HepG2 (cell line): ENCODE results near the gene C1QTNF6. TPM values are rescaled to one million over a fixed set of nuclear protein-coding genes. Genes with fewer than 3 reads are reported as not detected.
A peak's percentile ranks its signal among the peaks of the same experiment; 100 is the strongest.

Experiments
- ADNP ChIP-seq: sonication (generic); formaldehyde crosslinking; IDR thresholded peaks from 2 replicates; pipeline ENCODE4 v1.4.0; 2020; ENCODE audit warnings: missing genetic modification reagents
- BRCA1 ChIP-seq: sonication (generic); formaldehyde crosslinking; IDR thresholded peaks from 2 replicates; pipeline ENCODE4 v1.4.0; 2020; ENCODE audit warnings: missing genetic modification reagents
- CBFB ChIP-seq: sonication (generic); formaldehyde crosslinking; IDR thresholded peaks from 2 replicates; pipeline ENCODE4 v1.4.0; 2020; ENCODE audit warnings: missing genetic modification reagents
- GATA4 ChIP-seq: sonication (generic); IDR thresholded peaks from 2 replicates; pipeline ENCODE4 v1.6.1; 2016; ENCODE audit warnings: antibody characterized with exemption, low read depth, borderline replicate concordance
- MAF1 ChIP-seq: sonication (generic); formaldehyde crosslinking; IDR thresholded peaks from 2 replicates; pipeline ENCODE4 v1.5.0; 2020; ENCODE audit warnings: missing genetic modification reagents, borderline replicate concordance
- PHF20 ChIP-seq: sonication (generic); formaldehyde crosslinking; IDR thresholded peaks from 2 replicates; pipeline ENCODE4 v1.5.0; 2020; ENCODE audit warnings: mild to moderate bottlenecking, missing genetic modification reagents
- POLR2A ChIP-seq, 2 experiments: IDR thresholded peaks; 2 replicates each; pipeline ENCODE4 v1.6.1; 2011; ENCODE audit warnings: low read depth in 2 of 2, low read length in 2 of 2, mild to moderate bottlenecking in 1 of 2, moderate library complexity in 1 of 2; ENCODE audit not compliant: insufficient read depth in 1 of 2
- PTBP1 ChIP-seq: fragments of 200-400 bp; formaldehyde crosslinking; IDR thresholded peaks from 2 replicates; pipeline ENCODE4 v1.6.1; 2018; ENCODE audit warnings: low read length, low read depth; ENCODE audit not compliant: poor library complexity, severe bottlenecking
- RBFOX2 ChIP-seq: fragments of 200-400 bp; formaldehyde crosslinking; IDR thresholded peaks from 2 replicates; pipeline ENCODE4 v1.6.1; 2017; ENCODE audit warnings: low read depth, mild to moderate bottlenecking, low read length
- RFX5 ChIP-seq: IDR thresholded peaks from 2 replicates; pipeline ENCODE4 v1.6.1; 2011; ENCODE audit warnings: low read depth, low read length, improper control_type of control experiment
- SP2 ChIP-seq: sonication (generic); formaldehyde crosslinking; IDR thresholded peaks from 2 replicates; pipeline ENCODE4 v1.5.1; 2020; ENCODE audit warnings: mild to moderate bottlenecking, missing genetic modification reagents
- SRSF1 ChIP-seq: fragments of 200-400 bp; formaldehyde crosslinking; optimal IDR thresholded peaks from 2 replicates; pipeline ENCODE3; 2017; ENCODE audit warnings: mild to moderate bottlenecking, low read depth, low read length, moderate library complexity
- TAF15 ChIP-seq: fragments of 200-400 bp; formaldehyde crosslinking; IDR thresholded peaks from one replicate; pipeline ENCODE4 v1.6.1; 2018; ENCODE audit warnings: mild to moderate bottlenecking, low read depth, low read length; ENCODE audit not compliant: poor library complexity, severe bottlenecking
- TBX2 ChIP-seq: sonication (generic); formaldehyde crosslinking; IDR thresholded peaks from 2 replicates; pipeline ENCODE4 v1.5.0; 2020; ENCODE audit warnings: missing genetic modification reagents, mild to moderate bottlenecking, borderline replicate concordance
- ZFP82 ChIP-seq: sonication (generic); formaldehyde crosslinking; IDR thresholded peaks from 2 replicates; pipeline ENCODE4 v1.5.1; 2020; ENCODE audit warnings: mild to moderate bottlenecking, missing genetic modification reagents, borderline replicate concordance
- ZMYM2 ChIP-seq: sonication (generic); formaldehyde crosslinking; IDR thresholded peaks from 2 replicates; pipeline ENCODE4 v1.8.0; 2022; ENCODE audit warnings: mild to moderate bottlenecking, missing genetic modification reagents
- ZNF3 ChIP-seq: IDR thresholded peaks from 2 replicates; pipeline ENCODE4 v1.7.0; 2017; ENCODE audit warnings: inconsistent platforms
- ZNF335 ChIP-seq: sonication (generic); formaldehyde crosslinking; IDR thresholded peaks from 2 replicates; pipeline ENCODE4 v1.4.0; 2020; ENCODE audit warnings: missing genetic modification reagents
- ZNF569 ChIP-seq: sonication (generic); formaldehyde crosslinking; IDR thresholded peaks from 2 replicates; pipeline ENCODE4 v1.5.0; 2020; ENCODE audit warnings: mild to moderate bottlenecking, missing genetic modification reagents, moderate library complexity, borderline replicate concordance
- ZNF678 ChIP-seq: sonication (generic); formaldehyde crosslinking; IDR thresholded peaks from 2 replicates; pipeline ENCODE4 v1.4.0; 2020; ENCODE audit warnings: mild to moderate bottlenecking, missing genetic modification reagents
- ZNF746 ChIP-seq: sonication (generic); formaldehyde crosslinking; IDR thresholded peaks from 2 replicates; pipeline ENCODE4 v1.8.0; 2022; ENCODE audit warnings: mild to moderate bottlenecking, missing genetic modification reagents
- ZNF761 ChIP-seq: sonication (generic); formaldehyde crosslinking; conservative IDR thresholded peaks from 2 replicates; pipeline ENCODE4 v1.4.0; 2020; ENCODE audit warnings: mild to moderate bottlenecking, missing genetic modification reagents
- ZNF792 ChIP-seq: IDR thresholded peaks from 2 replicates; pipeline ENCODE4 v1.6.1; 2016
- ZNF83 ChIP-seq: sonication (generic); formaldehyde crosslinking; IDR thresholded peaks from 2 replicates; pipeline ENCODE4 v1.4.0; 2020; ENCODE audit warnings: missing genetic modification reagents, mild to moderate bottlenecking, borderline replicate concordance
- ZNF878 ChIP-seq: sonication (generic); formaldehyde crosslinking; IDR thresholded peaks from 2 replicates; pipeline ENCODE4 v1.8.1; 2023; ENCODE audit warnings: mild to moderate bottlenecking, missing genetic modification reagents, moderate library complexity
- polyA plus RNA-seq, 8 experiments: library from polyadenylated mRNA; depleted of rRNA in 3 of 8; stranded (reverse) in 7 of 8; unstranded in 1 of 8; fragments of >200 nt; fragmentation: Illumina TruSeq in 4 of 8; extraction: Trizol in 4 of 8; gene quantifications; 2 replicates each; pipeline versions ENCODE4 v1.2.1 to v1.2.3, GENCODE V29; 2011 to 2016; ENCODE audit warnings: low read depth in 4 of 8, missing spikeins in 1 of 8, mixed read lengths in 1 of 8; ENCODE audit not compliant: insufficient read depth in 1 of 8
- total RNA-seq, 5 experiments: library from RNA; depleted of rRNA; stranded (reverse); fragments of >200 nt; fragmentation: Illumina TruSeq; extraction: Trizol; gene quantifications; 2 replicates each; pipeline ENCODE4 v1.2.3, GENCODE V29; 2016; ENCODE audit warnings: low read depth in 1 of 5
- TF ChIP-seq, protein P1 (sequence below): sonication (generic); formaldehyde crosslinking; IDR thresholded peaks from 2 replicates; pipeline ENCODE4 v1.5.1; 2020; ENCODE audit warnings: missing genetic modification reagents, mild to moderate bottlenecking, borderline replicate concordance
- TF ChIP-seq, protein P2 (sequence below), 2 experiments: sonication (generic) in 1 of 2; formaldehyde crosslinking in 1 of 2; IDR thresholded peaks; 2 replicates each; pipeline versions ENCODE4 v1.5.1 to v1.6.1; 2011 to 2020; ENCODE audit warnings: borderline replicate concordance in 1 of 2, low read depth in 1 of 2, low read length in 1 of 2, mild to moderate bottlenecking in 1 of 2, missing genetic modification reagents in 1 of 2, moderate library complexity in 1 of 2

C1QTNF6 gene
- total and polyA plus RNA-seq, 2 of the 13 experiments (the other 11 are each of a cell fraction or from before 2014, with no cell fraction given), result 2.7 to 6.9 TPM

DNA sequence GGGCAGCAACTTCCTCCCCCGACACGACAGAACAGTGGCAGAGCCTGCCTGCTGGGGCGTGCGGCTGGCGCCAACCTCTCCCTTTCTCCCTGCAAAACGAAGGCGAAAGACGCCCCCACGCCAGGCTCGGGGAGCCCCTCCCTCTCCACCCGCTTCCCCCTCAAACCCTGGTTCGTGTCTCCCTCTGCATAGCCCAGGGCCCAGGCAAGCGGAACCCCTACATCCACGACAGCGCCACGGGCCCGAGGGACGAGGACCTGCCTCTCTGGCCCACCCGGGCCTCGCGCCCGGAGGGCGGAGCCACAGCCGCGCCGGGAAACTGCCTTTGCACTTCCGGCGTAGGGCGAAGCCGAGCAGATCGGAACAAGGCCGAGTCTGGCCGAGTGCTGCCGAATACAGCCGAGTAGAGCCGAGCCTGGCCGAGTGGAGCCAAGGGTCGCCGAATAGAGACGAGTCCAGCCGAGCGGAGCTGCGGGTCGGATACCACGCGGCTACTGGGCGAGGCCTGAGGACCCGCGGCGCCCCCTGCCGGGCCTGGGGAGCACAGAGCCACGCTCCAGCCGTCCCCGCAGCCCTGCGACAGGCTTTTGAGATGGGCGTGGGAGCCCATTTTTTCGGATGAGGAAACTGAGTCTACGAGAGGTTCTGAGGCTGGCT, 11.2 kb upstream of the C1QTNF6 start (continued):
- TF ChIP-seq TAF15 (no peak), ZMYM2 (CRISPR knock-in tag) (peak; percentile 13; the same call in 1 of the 2 replicates), SRSF1 (peak; percentile 47), ZNF83 (no peak), ZNF569 (CRISPR knock-in tag) (0 out of 2 replicates have a peak, but pooled peaks have one; percentile 60), ZNF761 (CRISPR knock-in tag) (no peak), CBFB (CRISPR knock-in tag) (0 out of 2 replicates have a peak, but pooled peaks have one; percentile 17), PHF20 (CRISPR knock-in tag) (peak; percentile 77), RFX5 (no peak), POLR2A (IDR thresholded peaks at IDR 0.05; ENCODE audit: insufficient read depth in 1 of 2, low read depth in 2 of 2, low read length in 2 of 2) (peak; percentile 81 to 96), ZFP82 (no peak; the same call in 1 of the 2 replicates), PTBP1 (peak; percentile 34), RBFOX2 (peak; percentile 98), ZNF335 (CRISPR knock-in tag) (peak; percentile 51; the same call in 1 of the 2 replicates), ADNP (CRISPR knock-in tag) (peak; percentile 46; the same call in 1 of the 2 replicates), ZNF792 (0 out of 2 replicates have a peak, but pooled peaks have one; percentile 81), MAF1 (CRISPR knock-in tag) (0 out of 2 replicates have a peak, but pooled peaks have one; percentile 57), TBX2 (CRISPR knock-in tag) (peak; percentile 66; the same call in 1 of the 2 replicates), GATA4 (0 out of 2 replicates have a peak, but pooled peaks have one; percentile 72), ZNF678 (CRISPR knock-in tag) (peak; percentile 80), BRCA1 (peak; percentile 93; the same call in 1 of the 2 replicates), ZNF3 (CRISPR knock-in tag) (no peak), SP2 (CRISPR knock-in tag) (peak; percentile 31; the same call in 1 of the 2 replicates), ZNF746 (CRISPR knock-in tag) (no peak; the same call in 1 of the 2 replicates), ZNF878 (no peak)
- TF ChIP-seq, protein P1, sequence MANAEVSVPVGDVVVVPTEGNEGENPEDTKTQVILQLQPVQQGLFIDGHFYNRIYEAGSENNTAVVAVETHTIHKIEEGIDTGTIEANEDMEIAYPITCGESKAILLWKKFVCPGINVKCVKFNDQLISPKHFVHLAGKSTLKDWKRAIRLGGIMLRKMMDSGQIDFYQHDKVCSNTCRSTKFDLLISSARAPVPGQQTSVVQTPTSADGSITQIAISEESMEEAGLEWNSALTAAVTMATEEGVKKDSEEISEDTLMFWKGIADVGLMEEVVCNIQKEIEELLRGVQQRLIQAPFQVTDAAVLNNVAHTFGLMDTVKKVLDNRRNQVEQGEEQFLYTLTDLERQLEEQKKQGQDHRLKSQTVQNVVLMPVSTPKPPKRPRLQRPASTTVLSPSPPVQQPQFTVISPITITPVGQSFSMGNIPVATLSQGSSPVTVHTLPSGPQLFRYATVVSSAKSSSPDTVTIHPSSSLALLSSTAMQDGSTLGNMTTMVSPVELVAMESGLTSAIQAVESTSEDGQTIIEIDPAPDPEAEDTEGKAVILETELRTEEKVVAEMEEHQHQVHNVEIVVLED (CRISPR knock-in tag), result peak; percentile 80
- TF ChIP-seq, protein P2, sequence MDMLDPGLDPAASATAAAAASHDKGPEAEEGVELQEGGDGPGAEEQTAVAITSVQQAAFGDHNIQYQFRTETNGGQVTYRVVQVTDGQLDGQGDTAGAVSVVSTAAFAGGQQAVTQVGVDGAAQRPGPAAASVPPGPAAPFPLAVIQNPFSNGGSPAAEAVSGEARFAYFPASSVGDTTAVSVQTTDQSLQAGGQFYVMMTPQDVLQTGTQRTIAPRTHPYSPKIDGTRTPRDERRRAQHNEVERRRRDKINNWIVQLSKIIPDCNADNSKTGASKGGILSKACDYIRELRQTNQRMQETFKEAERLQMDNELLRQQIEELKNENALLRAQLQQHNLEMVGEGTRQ (IDR thresholded peaks at IDR 0.05; ENCODE audit: low read depth, low read length), result no peak
- TF ChIP-seq, protein P2 (CRISPR knock-in tag; IDR thresholded peaks at IDR 0.05; ENCODE audit: borderline replicate concordance), result no peak
